ENCODE data around the gene SYNGR4.

SYNGR4 gene

DNA sequence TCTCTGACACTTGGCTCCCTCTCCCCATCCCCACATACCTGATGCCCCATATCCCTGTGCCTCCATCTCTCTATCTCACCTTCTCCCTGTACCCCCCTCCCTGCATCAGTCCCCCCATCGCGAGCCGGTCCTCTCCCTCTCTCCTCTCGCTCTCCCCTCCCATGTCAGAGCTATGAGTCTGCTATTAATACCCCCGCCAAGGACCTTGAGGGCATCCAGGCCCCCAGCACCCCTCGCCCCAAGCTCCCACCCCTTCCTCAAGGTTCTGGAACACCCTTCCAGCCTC is 30.9 kb downstream of the SYNGR4 start:
- ATAC-seq: no peak
- TF ChIP-seq ZFP30 (CRISPR knock-in tag; IDR thresholded peaks at IDR 0.05) (no peak), ZFP3 (CRISPR knock-in tag; IDR thresholded peaks at IDR 0.05) (no peak), RARB (CRISPR knock-in tag; IDR thresholded peaks at IDR 0.05) (no peak), ZC3H10 (CRISPR knock-in tag; IDR thresholded peaks at IDR 0.05) (no peak), OSR1 (CRISPR knock-in tag; IDR thresholded peaks at IDR 0.05) (no peak), ISL1 (CRISPR knock-in tag; IDR thresholded peaks at IDR 0.05) (no peak), TOX (CRISPR knock-in tag; IDR thresholded peaks at IDR 0.05; ENCODE audit: borderline replicate concordance) (no peak), TSHZ2 (CRISPR knock-in tag; IDR thresholded peaks at IDR 0.05) (no peak)
- TF ChIP-seq, protein P1, sequence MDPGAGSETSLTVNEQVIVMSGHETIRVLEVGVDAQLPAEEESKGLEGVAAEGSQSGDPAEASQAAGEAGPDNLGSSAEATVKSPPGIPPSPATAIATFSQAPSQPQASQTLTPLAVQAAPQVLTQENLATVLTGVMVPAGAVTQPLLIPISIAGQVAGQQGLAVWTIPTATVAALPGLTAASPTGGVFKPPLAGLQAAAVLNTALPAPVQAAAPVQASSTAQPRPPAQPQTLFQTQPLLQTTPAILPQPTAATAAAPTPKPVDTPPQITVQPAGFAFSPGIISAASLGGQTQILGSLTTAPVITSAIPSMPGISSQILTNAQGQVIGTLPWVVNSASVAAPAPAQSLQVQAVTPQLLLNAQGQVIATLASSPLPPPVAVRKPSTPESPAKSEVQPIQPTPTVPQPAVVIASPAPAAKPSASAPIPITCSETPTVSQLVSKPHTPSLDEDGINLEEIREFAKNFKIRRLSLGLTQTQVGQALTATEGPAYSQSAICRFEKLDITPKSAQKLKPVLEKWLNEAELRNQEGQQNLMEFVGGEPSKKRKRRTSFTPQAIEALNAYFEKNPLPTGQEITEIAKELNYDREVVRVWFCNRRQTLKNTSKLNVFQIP (CRISPR knock-in tag; IDR thresholded peaks at IDR 0.05; ENCODE audit: borderline replicate concordance, low read depth): no peak

DNA sequence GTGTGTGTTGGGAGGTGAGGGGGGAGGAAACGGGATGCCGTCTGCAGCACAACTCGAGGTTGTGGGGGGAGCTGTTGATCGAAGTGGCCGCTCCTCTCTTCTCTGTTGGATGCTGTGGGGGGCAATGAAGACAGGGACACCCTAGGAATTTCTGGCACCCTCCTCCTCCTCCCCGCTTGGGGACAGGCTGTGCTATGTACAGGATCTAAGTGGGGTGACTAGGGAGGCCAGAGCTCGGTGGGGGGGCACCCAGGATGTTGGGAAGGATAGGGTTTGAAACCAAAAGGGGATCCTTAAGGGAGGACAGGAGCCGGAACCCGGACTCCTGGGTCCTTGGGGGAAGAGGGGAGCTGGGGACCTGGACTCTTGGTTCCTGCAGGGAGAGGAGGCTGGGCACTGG is 31.3 kb downstream of the SYNGR4 start:
- no peak for ATAC-seq
- TF ChIP-seq RARB (CRISPR knock-in tag; IDR thresholded peaks at IDR 0.05) (no peak), TOX (CRISPR knock-in tag; IDR thresholded peaks at IDR 0.05; ENCODE audit: borderline replicate concordance) (no peak), ZNF8 (CRISPR knock-in tag; IDR thresholded peaks at IDR 0.05) (no peak), ISL1 (CRISPR knock-in tag; IDR thresholded peaks at IDR 0.05) (no peak), ZFP30 (CRISPR knock-in tag; IDR thresholded peaks at IDR 0.05) (no peak), ZNF70 (CRISPR knock-in tag; IDR thresholded peaks at IDR 0.05) (no peak), CSDC2 (CRISPR knock-in tag; IDR thresholded peaks at IDR 0.05) (no peak), BACH2 (CRISPR knock-in tag; IDR thresholded peaks at IDR 0.05; ENCODE audit: borderline replicate concordance) (no peak), GLIS3 (CRISPR knock-in tag; IDR thresholded peaks at IDR 0.05) (no peak), PPARA (CRISPR knock-in tag; IDR thresholded peaks at IDR 0.05; ENCODE audit: borderline replicate concordance) (no peak)
- TF ChIP-seq, protein P1 (CRISPR knock-in tag; IDR thresholded peaks at IDR 0.05; ENCODE audit: borderline replicate concordance, low read depth): no peak
- TF ChIP-seq, protein P2, sequence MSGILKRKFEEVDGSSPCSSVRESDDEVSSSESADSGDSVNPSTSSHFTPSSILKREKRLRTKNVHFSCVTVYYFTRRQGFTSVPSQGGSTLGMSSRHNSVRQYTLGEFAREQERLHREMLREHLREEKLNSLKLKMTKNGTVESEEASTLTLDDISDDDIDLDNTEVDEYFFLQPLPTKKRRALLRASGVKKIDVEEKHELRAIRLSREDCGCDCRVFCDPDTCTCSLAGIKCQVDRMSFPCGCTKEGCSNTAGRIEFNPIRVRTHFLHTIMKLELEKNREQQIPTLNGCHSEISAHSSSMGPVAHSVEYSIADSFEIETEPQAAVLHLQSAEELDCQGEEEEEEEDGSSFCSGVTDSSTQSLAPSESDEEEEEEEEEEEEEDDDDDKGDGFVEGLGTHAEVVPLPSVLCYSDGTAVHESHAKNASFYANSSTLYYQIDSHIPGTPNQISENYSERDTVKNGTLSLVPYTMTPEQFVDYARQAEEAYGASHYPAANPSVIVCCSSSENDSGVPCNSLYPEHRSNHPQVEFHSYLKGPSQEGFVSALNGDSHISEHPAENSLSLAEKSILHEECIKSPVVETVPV (CRISPR knock-in tag; IDR thresholded peaks at IDR 0.05): no peak
- TF ChIP-seq, protein P3, sequence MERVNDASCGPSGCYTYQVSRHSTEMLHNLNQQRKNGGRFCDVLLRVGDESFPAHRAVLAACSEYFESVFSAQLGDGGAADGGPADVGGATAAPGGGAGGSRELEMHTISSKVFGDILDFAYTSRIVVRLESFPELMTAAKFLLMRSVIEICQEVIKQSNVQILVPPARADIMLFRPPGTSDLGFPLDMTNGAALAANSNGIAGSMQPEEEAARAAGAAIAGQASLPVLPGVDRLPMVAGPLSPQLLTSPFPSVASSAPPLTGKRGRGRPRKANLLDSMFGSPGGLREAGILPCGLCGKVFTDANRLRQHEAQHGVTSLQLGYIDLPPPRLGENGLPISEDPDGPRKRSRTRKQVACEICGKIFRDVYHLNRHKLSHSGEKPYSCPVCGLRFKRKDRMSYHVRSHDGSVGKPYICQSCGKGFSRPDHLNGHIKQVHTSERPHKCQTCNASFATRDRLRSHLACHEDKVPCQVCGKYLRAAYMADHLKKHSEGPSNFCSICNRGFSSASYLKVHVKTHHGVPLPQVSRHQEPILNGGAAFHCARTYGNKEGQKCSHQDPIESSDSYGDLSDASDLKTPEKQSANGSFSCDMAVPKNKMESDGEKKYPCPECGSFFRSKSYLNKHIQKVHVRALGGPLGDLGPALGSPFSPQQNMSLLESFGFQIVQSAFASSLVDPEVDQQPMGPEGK (CRISPR knock-in tag; IDR thresholded peaks at IDR 0.05; ENCODE audit: borderline replicate concordance): no peak

GRCh38 chr19:48396016-48396823 is 32.1 kb downstream of the SYNGR4 start:
- no peak for ATAC-seq
- no peak for TF ChIP-seq ZC3H10 (CRISPR knock-in tag; IDR thresholded peaks at IDR 0.05)
- TF ChIP-seq PPARA (CRISPR knock-in tag; IDR thresholded peaks at IDR 0.05; ENCODE audit: borderline replicate concordance): no peak
- no peak for TF ChIP-seq ISL1 (CRISPR knock-in tag; IDR thresholded peaks at IDR 0.05)
- TF ChIP-seq, protein P1 (CRISPR knock-in tag; IDR thresholded peaks at IDR 0.05; ENCODE audit: borderline replicate concordance, low read depth): no peak
- TF ChIP-seq TSHZ2 (CRISPR knock-in tag; IDR thresholded peaks at IDR 0.05): no peak
- no peak for TF ChIP-seq RARB (CRISPR knock-in tag; IDR thresholded peaks at IDR 0.05)
- TF ChIP-seq BACH2 (CRISPR knock-in tag; IDR thresholded peaks at IDR 0.05; ENCODE audit: borderline replicate concordance): no peak
- no peak for TF ChIP-seq OSR1 (CRISPR knock-in tag; IDR thresholded peaks at IDR 0.05)
- no peak for TF ChIP-seq ESRRG (CRISPR knock-in tag; IDR thresholded peaks at IDR 0.05)
- no peak for TF ChIP-seq ZFP30 (CRISPR knock-in tag; IDR thresholded peaks at IDR 0.05)
- TF ChIP-seq TOX (CRISPR knock-in tag; IDR thresholded peaks at IDR 0.05; ENCODE audit: borderline replicate concordance): no peak
- TF ChIP-seq ZNF8 (CRISPR knock-in tag; IDR thresholded peaks at IDR 0.05): no peak
- no peak for TF ChIP-seq CSDC2 (CRISPR knock-in tag; IDR thresholded peaks at IDR 0.05)
- TF ChIP-seq GLIS3 (CRISPR knock-in tag; IDR thresholded peaks at IDR 0.05): no peak
- TF ChIP-seq ZFP3 (CRISPR knock-in tag; IDR thresholded peaks at IDR 0.05): no peak
- TF ChIP-seq TCF4 (CRISPR knock-in tag; IDR thresholded peaks at IDR 0.05; ENCODE audit: borderline replicate concordance): no peak
- TF ChIP-seq SNAI2 (CRISPR knock-in tag; IDR thresholded peaks at IDR 0.05): no peak

All from SK-N-SH treated with all-trans-retinoic acid at 6 μM for 48 hours (cell line).